Stimulated activated effector memory CD8-positive, alpha-beta T cell treated with anti-CD3 and anti-CD28 coated beads, Interleukin-12 subunit alpha, Interleukin-12 subunit beta, amount 100 ng/mL, for 72 hours (primary cell): ENCODE results near the gene CPM.
A peak's percentile ranks its signal among the peaks of the same experiment; 100 is the strongest.
"Not testable (repeated sequence)": the region's sequence is repeated elsewhere in the genome, so short reads cannot be mapped to it uniquely, and the experiment has no call there.

ENCODE experiments used
- ATAC-seq: fragments of 150-1000 bp; cut with Tn5 transposase; 2 replicates; pipeline ENCODE4 v1.10.0; 2021
- DNase-seq, 2 donors: peaks; one replicate each; pipeline ENCODE4 v3.0.0; 2021 to 2022; ENCODE audit warnings: low spot score in 2 of 2
- H3K27ac Mint-ChIP-seq: one replicate; pipeline ENCODE4 v1.8.0; 2022; ENCODE audit warnings: mild to moderate bottlenecking, mixed read lengths
- H3K36me3 Mint-ChIP-seq: one replicate; pipeline ENCODE4 v1.8.0; 2022; ENCODE audit warnings: mild to moderate bottlenecking, mixed read lengths
- H3K4me1 Mint-ChIP-seq: one replicate; pipeline ENCODE4 v1.8.0; 2022; ENCODE audit warnings: mixed read lengths
- H3K4me3 Mint-ChIP-seq: one replicate; pipeline ENCODE4 v1.8.0; 2022; ENCODE audit warnings: mild to moderate bottlenecking, mixed read lengths
- H3K9me3 Mint-ChIP-seq: one replicate; pipeline ENCODE4 v1.8.0; 2022; ENCODE audit warnings: mixed read lengths

The CPM gene

DNA sequence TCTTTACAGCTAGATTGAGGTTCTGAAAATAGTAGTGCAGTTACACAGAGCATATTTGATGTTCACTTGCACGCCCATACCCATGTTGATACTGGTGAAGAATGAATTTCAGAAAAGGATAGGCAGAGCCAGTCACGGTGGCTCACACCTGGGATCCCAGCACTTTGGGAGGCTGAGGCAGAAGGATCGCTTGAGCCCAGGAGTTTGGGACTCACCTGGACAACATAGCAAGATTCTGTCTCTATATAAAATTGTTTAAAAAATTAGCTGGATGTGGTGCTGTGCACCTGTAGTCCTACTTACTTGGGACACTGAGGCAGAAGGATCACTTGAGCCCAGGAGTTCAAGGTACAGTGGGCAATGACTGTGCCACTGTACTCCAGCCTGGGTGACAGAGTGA, 68.4 kb downstream of the CPM start:
- Mint-ChIP-seq H3K4me3 (no peak overlapping the region), H3K36me3 (no peaks in the 10 kb centered on the region), H3K4me1 (peaks cover 6% of the 10 kb centered on the region), H3K27ac (no peak overlapping the region), H3K9me3 (no peaks in the 10 kb centered on the region)
- DNase-seq = no peak
- no peak for ATAC-seq

DNA sequence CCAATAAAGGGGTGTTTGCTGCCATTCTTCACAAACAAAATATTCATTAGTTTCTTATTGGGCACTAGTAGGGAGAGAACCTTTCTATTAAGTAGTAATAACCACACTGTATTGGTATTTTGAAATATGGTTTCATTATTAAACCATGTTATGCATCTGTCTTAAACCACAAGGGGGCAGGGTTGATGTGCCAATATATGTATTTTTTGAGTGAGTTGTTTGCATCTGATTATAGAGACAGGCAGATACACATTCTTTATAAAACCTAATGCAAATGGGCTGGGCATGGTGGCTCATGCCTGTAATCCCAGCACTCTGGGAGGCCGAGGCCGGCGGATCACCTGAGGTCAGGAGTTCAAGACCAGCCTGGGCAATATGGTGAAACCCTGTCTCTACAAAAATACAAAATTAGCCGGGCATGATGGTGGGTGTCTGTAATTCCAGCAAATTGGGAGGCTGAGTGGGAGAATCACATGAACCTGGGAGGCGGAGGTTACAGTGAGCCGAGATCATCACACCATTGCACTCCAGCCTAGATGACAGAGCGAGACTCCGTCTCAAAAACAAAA, 69.0 kb downstream of the CPM start:
- not testable (repeated sequence) for H3K9me3 Mint-ChIP-seq, H3K27ac Mint-ChIP-seq, DNase-seq, H3K4me3 Mint-ChIP-seq, H3K4me1 Mint-ChIP-seq, H3K36me3 Mint-ChIP-seq
- peak; percentile 50 for ATAC-seq

DNA sequence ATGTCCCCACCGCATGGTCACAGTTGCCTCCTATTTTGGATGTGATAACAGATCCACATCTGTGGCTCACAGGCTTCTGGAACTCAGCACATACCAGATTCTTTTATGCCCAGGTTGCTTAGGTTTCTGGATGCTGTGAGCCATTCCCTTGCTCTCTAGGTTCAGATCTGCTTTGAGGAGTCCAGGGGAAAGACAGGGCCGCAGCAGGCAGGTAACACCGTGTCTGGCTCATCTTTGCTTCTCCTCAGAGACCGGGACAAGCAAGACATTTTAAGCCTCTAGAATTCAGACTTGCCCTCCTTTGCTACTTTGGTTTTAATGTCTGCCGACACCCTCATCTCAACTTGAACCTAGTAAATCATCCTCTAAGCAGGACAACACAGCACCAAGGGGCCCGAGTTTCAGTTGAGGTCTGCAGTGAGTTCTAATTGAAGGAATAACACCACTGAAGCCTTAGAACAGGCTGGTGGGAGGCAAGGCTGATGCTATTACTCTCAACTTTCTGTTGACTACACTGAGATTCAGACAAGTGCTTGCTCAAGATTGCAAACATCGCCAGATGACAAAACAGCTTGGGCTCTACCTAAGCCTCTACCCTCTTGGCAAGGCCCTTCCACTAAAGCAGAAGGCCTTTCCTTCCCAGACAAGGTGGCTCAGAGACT, 69.7 kb downstream of the CPM start:
- Mint-ChIP-seq H3K9me3 (no peaks in the 10 kb centered on the region), H3K4me1 (peaks cover 6% of the 10 kb centered on the region), H3K4me3 (no peak overlapping the region), H3K36me3 (no peaks in the 10 kb centered on the region), H3K27ac (no peak overlapping the region)
- ATAC-seq (no peak), DNase-seq (no peak)

DNA sequence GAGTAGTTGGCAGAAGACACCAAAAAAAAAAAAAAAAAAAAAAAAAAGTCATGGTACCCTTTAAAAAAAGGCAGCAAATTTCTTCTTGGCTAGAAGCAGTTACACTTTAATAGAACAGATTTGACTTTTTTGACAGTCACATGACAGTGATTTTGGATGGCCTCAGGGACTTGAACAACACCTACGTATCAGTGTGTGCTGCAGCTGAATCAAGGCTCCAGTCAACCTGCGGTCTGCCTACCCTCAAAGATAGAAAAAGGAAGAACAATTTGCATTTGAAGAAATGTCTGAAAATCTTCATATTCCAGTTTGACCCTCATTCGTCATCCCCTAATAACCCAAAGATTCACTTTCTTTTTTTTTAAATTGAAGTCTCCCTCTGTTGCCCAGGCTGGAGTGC, 71.1 kb downstream of the CPM start:
- Mint-ChIP-seq H3K9me3 (no peaks in the 10 kb centered on the region), H3K4me3 (no peak overlapping the region), H3K36me3 (no peaks in the 10 kb centered on the region), H3K4me1 (peaks cover 6% of the 10 kb centered on the region), H3K27ac (no peak overlapping the region)
- ATAC-seq = no peak
- DNase-seq = no peak

DNA sequence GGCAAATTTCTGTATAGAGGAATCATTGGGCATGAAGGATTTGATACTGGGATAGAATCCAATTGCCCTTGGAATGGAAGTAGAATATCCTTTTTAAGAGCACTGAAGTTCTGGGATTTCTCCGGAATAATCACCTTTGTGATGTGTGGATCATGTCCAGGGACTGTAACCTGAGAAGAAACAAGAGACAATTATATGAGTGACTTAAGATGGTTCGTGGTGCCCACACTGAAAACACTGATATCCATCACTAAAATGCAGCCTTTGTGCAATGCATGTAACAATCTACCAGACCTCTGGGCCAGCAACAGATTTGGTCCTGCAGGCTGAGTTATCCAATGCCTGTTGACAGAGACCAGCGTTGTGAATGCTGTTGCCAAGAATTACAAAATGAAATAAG, 76.5 kb downstream of the CPM start:
- ATAC-seq (no peak), DNase-seq (no peak)
- Mint-ChIP-seq H3K27ac (no peak overlapping the region), H3K9me3 (no peaks in the 10 kb centered on the region), H3K4me3 (no peak overlapping the region), H3K36me3 (no peaks in the 10 kb centered on the region), H3K4me1 (no peaks in the 10 kb centered on the region)

DNA sequence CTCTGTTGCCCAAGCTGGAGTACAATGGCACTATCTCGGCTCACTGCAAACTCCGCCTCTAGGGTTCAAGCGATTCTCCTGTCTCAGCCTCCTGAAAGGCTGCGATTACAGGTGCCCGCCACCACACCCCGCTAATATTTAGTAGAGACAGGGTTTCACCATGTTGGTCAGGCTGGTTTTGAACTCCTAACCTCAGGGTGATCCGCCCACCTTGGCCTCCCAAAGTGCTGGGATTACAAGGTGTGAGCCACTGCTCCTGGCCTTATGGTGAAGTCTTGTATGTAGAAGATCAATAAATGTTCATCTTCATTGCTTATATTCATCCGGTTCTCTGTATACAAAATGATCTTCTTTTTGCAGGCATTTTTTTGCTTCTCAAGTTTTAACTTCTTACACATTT, 77.2 kb downstream of the CPM start:
- ATAC-seq (no peak), DNase-seq (no peak)
- H3K4me3 Mint-ChIP-seq = no peak overlapping the region
- H3K4me1 Mint-ChIP-seq = no peaks in the 10 kb centered on the region
- no peaks in the 10 kb centered on the region for H3K9me3 Mint-ChIP-seq
- H3K36me3 Mint-ChIP-seq = no peaks in the 10 kb centered on the region
- no peak overlapping the region for H3K27ac Mint-ChIP-seq

DNA sequence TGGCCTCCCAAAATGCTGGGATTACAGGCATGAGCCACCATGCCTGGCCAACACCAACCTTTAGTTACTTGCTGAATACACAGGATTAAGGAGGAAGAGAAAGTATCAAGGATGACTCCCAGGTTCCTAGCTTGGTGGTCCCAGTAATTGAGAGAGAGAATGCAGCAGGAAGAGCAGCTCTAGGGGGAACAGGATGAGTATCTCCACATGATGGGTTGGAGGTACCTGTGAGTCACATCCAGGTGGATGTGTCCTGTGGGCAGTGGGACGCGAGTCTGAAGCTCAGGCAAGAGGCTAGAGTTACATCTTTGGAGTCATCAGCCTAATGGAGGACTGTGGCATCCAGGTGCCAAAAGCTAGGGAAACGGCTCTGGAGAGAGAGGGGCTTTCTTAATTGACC, 77.9 kb downstream of the CPM start:
- DNase-seq = no peak

DNA sequence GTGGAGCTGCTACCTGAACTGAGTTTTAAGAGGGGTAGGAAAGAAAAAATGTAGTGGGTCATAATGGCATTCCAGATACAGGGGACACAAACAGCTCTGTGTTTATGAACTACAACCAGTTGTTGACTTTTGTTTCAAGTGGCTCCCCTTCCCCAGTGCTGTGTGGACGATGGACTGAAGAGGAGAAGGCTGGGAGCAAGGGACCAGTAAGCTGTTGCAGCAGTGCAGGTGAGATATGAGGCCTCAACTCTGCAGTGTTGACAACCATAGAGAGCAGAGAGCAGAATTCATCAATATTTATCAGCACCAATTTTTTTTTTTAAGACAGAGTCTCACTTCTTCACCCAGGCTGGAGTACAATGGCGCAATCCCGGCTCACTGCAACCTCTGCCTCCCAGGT, 78.4 kb downstream of the CPM start:
- Mint-ChIP-seq H3K4me1 (no peaks in the 10 kb centered on the region), H3K9me3 (no peaks in the 10 kb centered on the region)

More for the DNA sequence above, 77.9 kb downstream of the CPM start:
- H3K27ac Mint-ChIP-seq = no peak overlapping the region
- no peaks in the 10 kb centered on the region for H3K9me3 Mint-ChIP-seq
- H3K36me3 Mint-ChIP-seq = no peaks in the 10 kb centered on the region
- no peaks in the 10 kb centered on the region for H3K4me1 Mint-ChIP-seq
- H3K4me3 Mint-ChIP-seq = no peak overlapping the region
- no peak for ATAC-seq

DNA sequence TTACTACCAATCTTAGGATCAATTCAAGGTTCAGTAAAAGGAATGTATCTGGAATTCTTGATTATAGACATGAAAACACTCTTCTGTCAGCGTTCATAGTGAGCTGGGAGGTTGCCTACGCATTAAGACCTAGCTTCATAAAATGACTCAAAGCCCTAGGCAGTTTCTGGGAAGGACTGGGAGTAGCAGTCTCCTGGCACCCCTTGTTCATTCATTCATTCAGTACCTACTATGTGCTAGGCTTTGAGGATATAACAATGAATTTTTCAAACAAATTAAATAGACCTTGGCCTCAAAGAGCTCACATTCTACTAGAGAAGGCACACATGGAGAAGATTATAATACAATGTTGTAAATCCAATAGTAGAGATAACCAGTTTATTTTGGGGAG, 78.9 kb downstream of the CPM start:
- no peaks in the 10 kb centered on the region for H3K36me3 Mint-ChIP-seq

More for the DNA sequence above, 78.4 kb downstream of the CPM start:
- H3K36me3 Mint-ChIP-seq = no peaks in the 10 kb centered on the region
- ATAC-seq (no peak), DNase-seq (no peak)
- H3K27ac Mint-ChIP-seq = no peak overlapping the region
- H3K4me3 Mint-ChIP-seq = no peak overlapping the region

DNA sequence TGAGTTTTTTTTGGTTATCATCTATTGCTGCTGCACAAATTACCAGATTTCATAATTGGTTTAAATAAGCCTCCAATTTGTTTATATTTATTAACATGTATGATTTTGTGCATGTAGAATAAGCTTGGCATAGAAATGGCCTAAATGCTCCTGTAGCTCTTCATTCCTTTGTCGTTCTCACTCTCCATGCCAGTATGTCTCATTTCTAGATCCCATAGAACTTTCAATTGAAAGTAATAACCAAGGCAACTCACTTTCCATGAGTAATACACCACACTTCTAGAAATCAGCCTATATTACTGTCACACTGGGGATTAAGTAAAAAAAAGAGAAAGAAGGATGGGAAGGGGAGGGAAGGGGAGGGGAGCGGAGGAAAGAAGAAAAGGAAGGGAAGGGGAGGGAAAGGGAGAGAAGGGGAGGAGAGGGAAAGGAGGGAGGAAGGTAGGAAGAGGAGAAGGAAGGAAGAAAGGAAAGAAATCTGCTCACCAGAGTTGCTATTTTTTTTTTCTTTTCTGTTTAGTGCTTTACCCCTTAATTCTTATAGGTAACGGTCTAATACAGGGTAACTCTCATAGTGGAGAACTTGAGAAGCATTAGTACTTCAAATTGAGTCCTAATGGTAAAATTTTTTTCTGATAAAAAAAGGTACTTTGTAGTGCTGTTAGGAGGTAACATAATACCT, 79.4 kb downstream of the CPM start:
- Mint-ChIP-seq H3K9me3 (no peaks in the 10 kb centered on the region), H3K4me1 (no peaks in the 10 kb centered on the region)

More for the DNA sequence above, 78.9 kb downstream of the CPM start:
- ATAC-seq (no peak), DNase-seq (no peak)
- Mint-ChIP-seq H3K4me3 (no peak overlapping the region), H3K4me1 (no peaks in the 10 kb centered on the region), H3K27ac (no peak overlapping the region), H3K9me3 (no peaks in the 10 kb centered on the region)

DNA sequence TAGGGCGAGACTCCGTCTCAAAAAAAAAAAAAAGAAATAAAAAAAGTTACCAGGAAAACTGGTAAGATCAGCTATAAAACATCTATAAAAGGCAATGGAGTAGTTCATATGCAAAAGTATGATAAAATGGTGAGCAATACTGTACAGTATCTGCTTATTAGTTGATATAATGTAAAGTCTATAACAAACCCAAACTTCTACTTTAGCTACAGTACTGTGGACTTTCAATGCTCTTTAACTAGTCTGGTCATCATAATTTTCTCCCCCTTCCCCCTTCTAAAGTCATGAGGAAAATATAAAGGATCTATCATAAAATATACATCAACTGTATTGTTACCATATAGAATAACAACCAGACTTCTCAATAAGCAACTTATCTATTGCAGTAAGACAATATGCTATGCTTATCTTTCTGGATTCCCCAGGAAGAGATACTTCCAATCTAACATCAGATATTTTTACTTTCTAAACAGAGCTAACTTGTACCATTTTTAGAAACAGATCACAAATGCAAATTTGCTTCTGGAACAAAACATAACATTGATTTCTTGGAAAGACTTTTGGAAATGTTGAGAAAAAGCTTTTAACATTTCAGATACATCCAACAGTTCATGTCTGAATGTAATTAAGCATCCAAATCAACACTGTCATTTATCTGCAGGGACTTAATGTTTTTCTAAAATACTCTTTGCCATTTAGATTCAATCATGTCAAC, 81.2 kb downstream of the CPM start:
- Mint-ChIP-seq H3K9me3 (no peaks in the 10 kb centered on the region), H3K27ac (no peak overlapping the region), H3K36me3 (peaks cover 9% of the 10 kb centered on the region), H3K4me1 (no peaks in the 10 kb centered on the region), H3K4me3 (no peak overlapping the region)
- DNase-seq = no peak
- ATAC-seq = no peak

More for the DNA sequence above, 79.4 kb downstream of the CPM start:
- Mint-ChIP-seq H3K4me3 (no peak overlapping the region), H3K36me3 (no peaks in the 10 kb centered on the region), H3K27ac (no peak overlapping the region)
- no peak for DNase-seq
- peak; percentile 85 for ATAC-seq

DNA sequence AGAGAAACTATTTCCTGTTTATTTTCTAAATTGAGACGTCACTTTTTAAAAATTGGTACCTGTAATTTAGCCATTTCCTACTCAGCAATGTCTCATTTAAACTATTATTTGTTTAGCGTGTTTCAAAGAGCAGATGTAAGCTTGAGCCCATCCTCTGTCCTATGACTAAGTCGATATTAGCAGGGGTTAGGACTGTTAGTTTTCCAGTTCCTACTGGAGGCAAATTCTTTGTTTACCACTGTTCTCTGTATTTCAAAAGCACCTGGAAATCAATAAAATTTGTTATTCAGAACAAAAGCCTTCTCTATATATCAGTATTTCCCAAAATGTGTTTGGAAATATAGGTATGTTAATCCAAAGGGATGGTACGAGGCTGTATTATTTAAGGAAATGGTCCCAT, 82.6 kb downstream of the CPM start:
- Mint-ChIP-seq H3K36me3 (peaks cover 9% of the 10 kb centered on the region), H3K4me1 (no peaks in the 10 kb centered on the region), H3K27ac (no peak overlapping the region), H3K4me3 (no peak overlapping the region), H3K9me3 (no peaks in the 10 kb centered on the region)
- ATAC-seq (no peak), DNase-seq (no peak)

DNA sequence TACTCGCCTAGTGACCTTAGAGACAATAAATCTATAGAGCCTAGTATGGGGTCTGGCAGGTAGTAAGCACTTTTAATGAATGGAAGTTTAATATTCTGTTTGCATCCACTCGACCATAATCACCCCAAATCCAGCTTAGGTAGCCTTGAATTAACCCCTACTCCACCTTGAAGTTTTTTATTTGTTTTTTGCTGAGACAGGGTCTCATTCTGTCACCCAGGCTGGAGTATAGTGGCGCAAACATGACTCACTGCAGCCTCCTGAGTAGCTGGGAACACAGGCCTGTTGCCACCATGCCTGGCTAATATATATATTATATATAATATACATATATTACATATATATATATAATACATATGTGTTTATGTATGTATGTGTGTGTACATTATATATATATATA, 86.2 kb downstream of the CPM start:
- H3K9me3 Mint-ChIP-seq = no peaks in the 10 kb centered on the region
- DNase-seq (no peak), ATAC-seq (no peak)
- no peak overlapping the region for H3K4me3 Mint-ChIP-seq
- no peaks in the 10 kb centered on the region for H3K4me1 Mint-ChIP-seq
- H3K36me3 Mint-ChIP-seq = peaks cover 42% of the 10 kb centered on the region
- H3K27ac Mint-ChIP-seq = no peak overlapping the region

DNA sequence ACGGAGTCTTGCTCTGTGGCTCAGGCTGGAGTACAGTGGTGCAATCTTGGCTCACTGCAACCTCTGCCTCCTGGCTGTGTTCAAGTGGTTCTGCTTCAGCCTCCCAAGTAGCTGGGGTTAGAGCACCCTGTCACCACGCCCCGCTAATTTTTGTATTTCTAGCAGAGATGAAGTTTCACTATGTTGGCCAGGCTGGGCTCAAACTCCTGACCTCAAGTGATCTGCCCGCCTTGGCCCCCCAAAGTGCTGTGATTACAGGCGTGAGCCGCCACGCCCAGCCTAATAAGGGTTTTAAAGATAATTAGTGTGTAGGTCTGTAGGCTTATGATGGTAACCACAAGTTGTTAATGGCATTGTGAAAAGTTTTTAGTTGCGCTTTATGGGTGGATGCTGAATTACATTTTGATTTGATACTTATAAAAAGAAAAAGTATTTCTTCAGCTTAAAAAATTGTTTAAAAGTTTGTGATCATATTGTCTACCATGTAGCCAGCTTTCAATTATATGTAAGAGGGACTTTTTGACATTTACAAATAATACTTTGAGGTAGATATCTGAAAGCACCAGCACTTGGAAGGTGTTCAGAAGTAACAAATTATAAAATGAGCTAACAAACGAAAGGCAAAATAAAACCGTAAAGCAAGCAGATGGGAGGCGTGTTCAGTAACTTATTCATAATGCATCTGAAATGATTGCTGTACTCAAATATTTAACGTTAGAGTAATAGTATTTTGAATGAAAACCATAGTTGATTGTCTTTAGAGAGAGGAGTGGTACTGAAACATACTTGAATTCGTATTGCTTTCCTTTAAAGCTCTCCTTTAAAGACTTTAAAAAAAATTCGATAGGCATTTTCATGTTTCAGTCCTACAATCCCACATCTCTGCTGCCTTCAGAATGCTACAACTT, 87.9 kb downstream of the CPM start:
- no peaks in the 10 kb centered on the region for H3K4me1 Mint-ChIP-seq
- H3K4me3 Mint-ChIP-seq = no peak overlapping the region
- H3K27ac Mint-ChIP-seq = no peak overlapping the region
- no peaks in the 10 kb centered on the region for H3K9me3 Mint-ChIP-seq
- DNase-seq (no peak), ATAC-seq (no peak)
- H3K36me3 Mint-ChIP-seq = peaks cover 60% of the 10 kb centered on the region

DNA sequence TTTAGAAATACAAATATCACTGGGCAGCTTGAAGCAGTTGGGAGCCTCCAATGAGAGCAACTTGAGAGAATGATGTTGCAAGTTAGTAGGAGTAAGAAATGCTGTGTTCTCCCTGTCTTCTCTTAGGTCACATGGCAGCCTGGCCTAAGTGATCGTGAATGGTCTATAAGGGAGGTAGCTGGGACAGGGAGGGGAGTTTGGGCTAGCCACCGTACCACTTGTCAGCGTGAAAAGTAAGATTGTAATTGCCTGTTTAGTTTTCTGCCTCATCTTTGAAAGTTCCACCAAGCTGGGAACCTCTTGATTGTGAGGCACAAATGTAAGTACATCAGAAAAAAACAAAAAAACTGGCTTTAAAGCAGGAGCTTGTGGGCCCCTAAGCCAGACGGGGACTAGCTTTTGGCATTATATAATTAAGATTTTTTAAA, 88.6 kb downstream of the CPM start:
- ATAC-seq (no peak), DNase-seq (no peak)
- H3K4me1 Mint-ChIP-seq = no peaks in the 10 kb centered on the region
- no peaks in the 10 kb centered on the region for H3K9me3 Mint-ChIP-seq
- no peak overlapping the region for H3K4me3 Mint-ChIP-seq
- H3K27ac Mint-ChIP-seq = no peak overlapping the region
- H3K36me3 Mint-ChIP-seq = peaks cover 67% of the 10 kb centered on the region
